Activated naive CD8-positive, alpha-beta T cell (primary cell): ENCODE measurements around the gene VPS35.
A peak's percentile ranks its signal among the peaks of the same experiment; 100 is the strongest.
"Not testable (repeated sequence)": the region's sequence is repeated elsewhere in the genome, so short reads cannot be mapped to it uniquely, and the experiment has no call there.

Experiments used
- H3K27ac Mint-ChIP-seq: one replicate; pipeline ENCODE4 v1.8.0; 2021; ENCODE audit warnings: mixed read lengths
- H3K27me3 Mint-ChIP-seq: one replicate; pipeline ENCODE4 v1.8.0; 2021; ENCODE audit warnings: mixed read lengths
- H3K36me3 Mint-ChIP-seq: one replicate; pipeline ENCODE4 v1.8.0; 2021; ENCODE audit warnings: mixed read lengths
- H3K4me1 Mint-ChIP-seq: one replicate; pipeline ENCODE4 v1.8.0; 2021; ENCODE audit warnings: low read depth, mixed read lengths
- H3K4me3 Mint-ChIP-seq: one replicate; pipeline ENCODE4 v1.8.0; 2021; ENCODE audit warnings: mild to moderate bottlenecking, mixed read lengths
- H3K9me3 Mint-ChIP-seq: one replicate; pipeline ENCODE4 v1.8.0; 2021; ENCODE audit warnings: low read depth, mixed read lengths

VPS35 gene

DNA sequence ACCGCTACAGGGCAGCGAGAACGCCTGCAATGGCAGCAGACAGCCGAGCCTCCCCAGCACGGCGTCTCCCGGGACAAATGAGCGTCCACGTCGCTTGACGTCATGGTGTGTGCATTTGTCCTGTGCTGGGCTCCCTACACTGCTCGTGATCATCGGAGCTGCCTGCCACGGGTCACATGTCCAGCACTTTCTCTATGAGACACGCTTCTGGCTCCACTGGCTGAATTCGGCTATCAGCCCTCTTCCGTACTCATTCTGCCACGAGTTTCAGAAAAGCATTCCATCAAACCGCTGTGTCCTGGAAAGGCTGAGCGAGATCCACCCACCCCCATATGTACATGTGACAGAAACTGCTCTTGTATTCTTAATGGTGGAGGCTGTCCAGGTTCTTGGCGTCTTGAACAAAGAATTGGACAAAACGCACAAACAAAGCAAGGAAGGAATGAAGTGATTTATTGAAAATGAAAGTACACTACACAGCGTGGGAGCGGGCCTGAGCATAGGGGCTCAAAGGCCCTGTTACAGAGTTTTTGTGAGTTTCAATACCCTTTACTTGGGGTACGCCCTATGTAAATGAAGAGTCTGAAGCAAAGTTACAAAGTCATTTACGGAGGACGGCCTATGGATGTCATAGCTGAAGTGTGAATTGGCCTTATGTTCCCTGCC, 39.3 kb downstream of the VPS35 start:
- H3K4me3 Mint-ChIP-seq, result no peak overlapping the region
- H3K4me1 Mint-ChIP-seq, result no peaks in the 10 kb centered on the region
- no peaks in the 10 kb centered on the region for H3K27me3 Mint-ChIP-seq
- no peaks in the 10 kb centered on the region for H3K9me3 Mint-ChIP-seq
- peaks cover 6% of the 10 kb centered on the region for H3K36me3 Mint-ChIP-seq
- no peak overlapping the region for H3K27ac Mint-ChIP-seq

DNA sequence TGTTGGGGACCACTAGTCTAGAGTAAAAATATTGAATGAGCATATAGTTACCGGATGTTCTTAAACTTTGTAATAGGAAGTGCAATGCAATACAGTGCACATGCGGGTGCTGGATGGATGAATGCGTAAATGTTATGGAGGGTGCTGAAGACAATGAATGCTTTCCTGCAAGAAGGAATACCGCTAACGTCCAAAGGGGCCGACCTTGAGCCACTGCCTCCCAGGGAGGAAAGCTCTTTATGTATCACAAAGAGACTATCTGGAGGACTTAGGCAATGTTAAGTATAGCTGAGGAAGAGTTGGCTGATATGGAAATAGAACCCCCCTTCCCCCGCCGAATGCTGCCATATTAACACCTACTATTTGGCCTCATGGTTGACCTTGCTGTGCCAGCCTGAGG, 40.3 kb downstream of the VPS35 start:
- H3K9me3 Mint-ChIP-seq, result peaks cover 1% of the 10 kb centered on the region
- no peak overlapping the region for H3K4me3 Mint-ChIP-seq
- no peak overlapping the region for H3K27ac Mint-ChIP-seq
- peaks cover under 1% of the 10 kb centered on the region for H3K27me3 Mint-ChIP-seq
- H3K4me1 Mint-ChIP-seq, result no peaks in the 10 kb centered on the region
- H3K36me3 Mint-ChIP-seq, result peaks cover 10% of the 10 kb centered on the region

DNA sequence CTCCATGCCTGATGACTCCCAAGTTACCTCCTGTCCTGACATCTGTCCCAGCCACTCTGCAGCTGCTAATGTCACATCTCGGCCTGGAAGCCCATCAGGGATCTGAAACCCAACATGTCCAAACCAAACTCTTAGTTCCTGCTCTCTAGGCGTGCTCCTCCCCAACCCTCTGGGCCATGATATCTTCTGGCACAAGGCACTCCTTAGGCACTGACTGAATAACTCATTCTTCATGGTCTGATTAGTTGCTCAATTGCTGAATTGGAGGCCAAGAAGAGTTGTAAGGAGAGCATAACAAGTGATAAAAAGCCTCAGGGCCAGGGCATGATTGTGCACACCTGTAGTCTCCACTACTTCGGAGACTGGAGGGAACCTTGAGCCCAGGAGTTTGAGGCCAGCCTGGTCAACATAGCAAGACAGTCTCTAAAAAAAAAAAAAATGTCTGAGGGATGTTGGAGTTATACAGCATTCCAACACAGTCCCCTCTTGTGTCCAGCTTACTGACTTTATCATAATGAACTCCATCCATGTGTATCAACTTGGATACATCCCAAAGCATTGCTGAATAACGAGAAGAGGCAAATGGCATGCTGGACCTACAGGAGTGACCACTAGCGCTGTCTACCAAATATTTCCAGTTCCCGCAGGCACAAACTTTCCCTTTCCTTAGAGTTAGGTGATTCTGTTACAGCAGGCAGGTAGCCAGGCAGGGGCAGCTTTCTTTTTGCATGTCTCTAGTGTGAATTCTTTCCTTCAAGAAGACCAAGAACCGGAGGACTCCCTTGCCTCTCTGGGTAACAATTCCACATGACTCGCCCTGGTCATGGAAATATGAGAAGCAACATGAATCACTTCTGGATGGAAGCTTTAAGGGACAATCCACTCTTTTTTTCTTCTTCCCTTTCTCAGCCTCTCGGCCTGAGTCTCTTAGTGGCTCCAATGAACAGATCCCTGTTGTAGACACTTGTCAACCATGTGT, 49.7 kb downstream of the VPS35 start:
- no peak overlapping the region for H3K27ac Mint-ChIP-seq
- H3K9me3 Mint-ChIP-seq, result peaks cover 6% of the 10 kb centered on the region
- H3K4me1 Mint-ChIP-seq, result no peaks in the 10 kb centered on the region
- H3K36me3 Mint-ChIP-seq, result peaks cover 26% of the 10 kb centered on the region
- H3K27me3 Mint-ChIP-seq, result peaks cover 1% of the 10 kb centered on the region
- no peak overlapping the region for H3K4me3 Mint-ChIP-seq

DNA sequence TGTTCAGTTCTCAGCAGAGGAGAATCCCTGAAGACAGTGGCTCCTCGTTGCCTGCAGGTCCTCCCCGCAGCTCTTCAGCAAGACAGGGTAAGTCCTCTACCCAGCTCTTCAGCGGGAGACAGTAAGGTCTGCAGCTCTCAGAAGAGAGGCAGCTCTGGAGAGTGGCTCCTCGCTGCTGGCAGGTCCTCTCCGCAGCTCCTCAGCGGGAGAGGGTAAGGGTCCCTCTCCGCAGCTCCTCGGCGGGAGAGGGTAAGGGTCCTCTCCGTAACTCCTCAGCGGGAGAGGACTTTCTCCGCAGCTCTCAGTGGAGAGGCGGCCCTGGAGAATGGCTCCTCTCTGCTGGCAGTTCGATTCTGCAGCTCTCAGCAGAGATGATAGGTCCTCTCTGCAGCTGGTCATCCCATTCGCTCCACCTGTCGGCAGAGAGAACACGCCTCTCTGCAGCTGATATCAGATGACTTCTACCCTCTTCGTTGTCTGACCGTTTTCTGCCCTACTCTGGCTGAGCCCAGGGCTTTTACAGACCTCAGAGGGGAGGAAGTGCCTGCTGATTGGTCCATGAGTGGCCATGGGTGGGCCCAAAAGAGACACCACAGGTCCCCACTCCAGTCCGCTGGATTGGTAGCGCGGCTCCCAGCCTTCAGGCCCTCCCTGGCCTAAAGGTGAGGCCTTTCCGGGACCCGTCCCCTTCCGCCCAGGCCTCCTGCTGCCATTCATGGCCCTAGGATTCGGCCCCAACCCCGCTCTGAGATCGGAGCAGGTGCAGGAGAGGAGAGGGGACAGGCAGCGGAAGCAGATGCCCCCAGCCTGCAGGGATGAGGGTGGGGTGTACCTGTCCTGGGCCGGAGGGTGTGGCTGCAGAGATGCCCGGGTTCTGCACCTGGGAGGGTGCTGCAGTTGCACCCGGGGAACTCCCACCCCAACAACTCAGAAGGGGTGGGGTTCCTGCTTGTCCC, 55.9 kb downstream of the VPS35 start:
- H3K4me3 Mint-ChIP-seq, result no peak overlapping the region
- no peaks in the 10 kb centered on the region for H3K9me3 Mint-ChIP-seq
- no peaks in the 10 kb centered on the region for H3K27me3 Mint-ChIP-seq

DNA sequence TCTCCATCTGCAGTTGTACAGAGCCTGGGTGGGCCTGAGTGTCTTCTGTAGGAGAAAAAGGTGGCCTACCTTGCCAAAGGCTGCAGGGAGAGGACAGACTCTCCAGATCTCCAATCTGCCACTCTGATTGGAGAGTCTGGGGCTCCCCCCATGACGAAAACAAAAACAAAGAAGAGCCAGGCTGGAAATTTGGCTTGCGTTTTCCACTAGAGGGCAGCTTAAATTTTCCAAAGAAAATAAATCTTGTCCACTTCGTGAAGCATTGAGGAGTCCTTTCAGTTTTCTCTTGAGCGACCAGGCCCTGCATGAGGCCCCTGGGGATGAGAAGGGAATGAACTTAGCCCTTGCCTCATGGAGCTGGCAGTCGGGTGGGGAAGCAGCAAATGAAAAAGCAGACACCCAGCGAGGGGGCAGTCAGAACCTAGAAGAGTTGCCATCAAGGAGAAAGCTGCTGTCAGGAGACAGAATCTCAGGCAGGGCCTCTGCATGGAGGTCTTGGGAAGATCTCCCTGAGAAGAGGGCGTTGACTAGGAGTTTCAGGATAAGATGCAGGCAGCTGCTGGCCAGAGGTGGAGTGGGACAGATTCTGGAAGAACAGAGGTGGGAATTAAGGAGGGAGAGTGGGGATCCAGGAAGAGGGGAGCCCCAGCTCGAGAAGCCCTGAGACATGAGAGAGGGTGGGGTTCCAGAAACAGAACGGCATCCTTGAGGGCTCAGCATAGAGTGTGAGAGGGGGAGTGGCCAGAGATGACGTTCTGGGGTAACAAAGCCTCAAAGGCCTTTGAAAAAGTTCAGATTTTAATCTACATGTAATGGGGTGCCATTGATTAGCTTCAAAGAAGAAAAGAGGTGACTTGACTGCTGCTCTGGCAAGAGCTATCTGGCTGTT, 59.4 kb downstream of the VPS35 start:
- no peaks in the 10 kb centered on the region for H3K4me1 Mint-ChIP-seq
- H3K36me3 Mint-ChIP-seq, result no peaks in the 10 kb centered on the region
- no peaks in the 10 kb centered on the region for H3K9me3 Mint-ChIP-seq
- no peaks in the 10 kb centered on the region for H3K27me3 Mint-ChIP-seq
- no peak overlapping the region for H3K4me3 Mint-ChIP-seq
- no peak overlapping the region for H3K27ac Mint-ChIP-seq

More for the DNA sequence above, 55.9 kb downstream of the VPS35 start:
- Mint-ChIP-seq H3K36me3 (peaks cover 3% of the 10 kb centered on the region), H3K27ac (no peak overlapping the region), H3K4me1 (no peaks in the 10 kb centered on the region)

DNA sequence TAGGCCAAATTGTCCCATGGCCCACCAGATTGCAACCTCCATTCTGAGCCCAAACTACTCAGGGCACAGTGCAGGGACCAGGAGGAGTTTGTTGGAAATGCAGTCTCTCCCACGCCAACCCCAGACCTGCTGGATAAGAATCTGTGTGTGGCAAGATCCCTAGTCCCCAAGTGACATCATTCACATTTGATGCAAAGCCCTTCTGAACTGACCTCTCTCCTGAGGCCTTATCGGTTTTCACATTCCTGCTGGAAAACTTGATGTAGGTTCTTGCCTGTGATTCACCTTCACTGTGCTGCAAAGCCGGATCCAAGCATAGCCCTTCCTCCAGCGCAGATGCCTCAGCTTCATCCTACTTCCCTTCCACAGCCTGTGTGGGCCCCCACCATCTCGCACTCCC, 61.2 kb downstream of the VPS35 start:
- H3K4me3 Mint-ChIP-seq, result no peak overlapping the region
- H3K9me3 Mint-ChIP-seq, result no peaks in the 10 kb centered on the region
- H3K36me3 Mint-ChIP-seq, result no peaks in the 10 kb centered on the region
- no peaks in the 10 kb centered on the region for H3K27me3 Mint-ChIP-seq
- H3K27ac Mint-ChIP-seq, result no peak overlapping the region
- H3K4me1 Mint-ChIP-seq, result no peaks in the 10 kb centered on the region

DNA sequence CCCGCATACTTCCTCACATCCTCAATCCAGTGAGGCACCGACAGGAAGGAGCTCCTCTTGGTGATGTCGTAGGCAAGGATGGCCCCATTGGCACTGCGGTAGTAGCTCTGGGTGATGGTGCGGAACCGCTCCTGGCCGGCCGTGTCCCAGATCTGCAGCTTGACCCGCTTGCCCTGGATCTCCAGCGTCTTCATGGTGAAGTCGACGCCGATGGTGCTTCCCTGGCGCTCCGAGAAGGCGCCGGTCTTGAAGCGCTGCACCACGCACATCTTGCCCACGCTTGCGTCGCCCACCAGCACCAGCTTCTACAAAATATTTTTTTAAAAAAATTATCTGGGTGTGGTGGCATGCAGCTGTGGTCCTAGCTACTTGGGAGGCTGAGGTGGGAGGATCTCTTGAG, 62.3 kb downstream of the VPS35 start:
- H3K36me3 Mint-ChIP-seq, H3K9me3 Mint-ChIP-seq, H3K27me3 Mint-ChIP-seq: not testable (repeated sequence)

DNA sequence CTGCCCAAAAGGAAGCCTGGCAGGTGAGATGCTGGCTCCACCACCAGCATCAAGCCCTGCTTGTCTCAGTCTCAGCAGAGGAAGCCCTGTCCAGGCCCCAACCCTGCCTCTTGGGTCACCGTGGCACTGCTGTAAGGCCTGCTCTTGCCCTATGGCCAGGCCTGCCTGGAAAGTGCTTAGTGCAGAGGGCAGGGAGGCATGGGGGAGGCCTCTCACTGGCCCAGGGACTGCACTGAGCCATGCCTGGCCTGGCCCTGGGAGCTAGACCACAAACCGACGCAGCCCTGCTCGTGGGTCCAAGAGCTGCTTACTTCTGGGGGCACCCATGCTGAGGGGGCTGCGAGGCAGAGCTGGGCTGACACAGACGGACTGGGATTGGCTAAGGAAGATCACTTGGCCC, 64.1 kb downstream of the VPS35 start:
- H3K4me3 Mint-ChIP-seq, H3K27me3 Mint-ChIP-seq, H3K9me3 Mint-ChIP-seq, H3K36me3 Mint-ChIP-seq, H3K27ac Mint-ChIP-seq: not testable (repeated sequence)
- peaks cover 20% of the 10 kb centered on the region for H3K4me1 Mint-ChIP-seq

More for the DNA sequence above, 62.3 kb downstream of the VPS35 start:
- not testable (repeated sequence) for H3K4me3 Mint-ChIP-seq, H3K27ac Mint-ChIP-seq, H3K4me1 Mint-ChIP-seq

DNA sequence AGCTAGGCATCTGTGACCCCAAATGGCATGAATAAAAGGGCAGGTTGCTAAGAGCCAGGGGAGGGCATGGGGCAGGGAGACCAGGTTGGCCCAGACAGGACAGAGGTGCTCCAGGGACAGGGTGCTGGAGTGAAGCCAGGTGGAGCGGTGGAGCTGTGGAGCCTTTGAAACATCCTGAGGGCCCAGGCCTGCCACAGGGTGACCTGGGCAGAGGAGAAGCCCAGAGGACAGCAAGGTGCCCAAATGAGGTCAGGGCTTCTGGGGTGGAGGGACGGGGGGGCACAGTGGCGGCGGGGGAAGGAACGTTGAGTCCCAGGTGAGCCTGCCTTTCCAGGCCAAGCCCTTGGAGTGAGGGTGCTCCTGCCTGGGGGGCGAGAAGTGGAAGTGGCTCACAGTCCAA, 65.3 kb downstream of the VPS35 start:
- H3K27ac Mint-ChIP-seq, H3K4me3 Mint-ChIP-seq, H3K36me3 Mint-ChIP-seq, H3K27me3 Mint-ChIP-seq, H3K9me3 Mint-ChIP-seq: not testable (repeated sequence)
- peaks cover 20% of the 10 kb centered on the region for H3K4me1 Mint-ChIP-seq

DNA sequence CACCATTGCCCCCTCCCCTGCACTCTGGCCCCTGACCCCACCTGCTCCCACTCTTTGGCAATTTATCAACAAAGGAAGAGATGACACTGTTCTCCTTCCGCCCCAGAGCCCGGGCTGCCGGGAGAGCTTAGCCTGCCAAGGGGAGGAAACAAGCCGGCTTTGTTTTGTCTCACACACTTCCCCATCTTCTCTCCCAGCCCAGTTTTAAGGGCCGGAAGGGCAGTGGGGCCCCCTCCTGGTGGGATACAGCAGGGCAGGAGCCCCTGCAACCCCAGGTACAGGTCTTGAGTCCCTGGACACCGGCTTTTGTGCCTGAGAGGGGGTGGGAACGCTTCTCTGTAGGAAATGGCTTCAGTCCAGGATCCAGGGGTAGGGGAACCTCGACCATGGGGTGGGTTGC, 65.7 kb downstream of the VPS35 start:
- H3K36me3 Mint-ChIP-seq, H3K4me3 Mint-ChIP-seq, H3K27ac Mint-ChIP-seq, H3K9me3 Mint-ChIP-seq, H3K27me3 Mint-ChIP-seq: not testable (repeated sequence)
- peaks cover 20% of the 10 kb centered on the region for H3K4me1 Mint-ChIP-seq

DNA sequence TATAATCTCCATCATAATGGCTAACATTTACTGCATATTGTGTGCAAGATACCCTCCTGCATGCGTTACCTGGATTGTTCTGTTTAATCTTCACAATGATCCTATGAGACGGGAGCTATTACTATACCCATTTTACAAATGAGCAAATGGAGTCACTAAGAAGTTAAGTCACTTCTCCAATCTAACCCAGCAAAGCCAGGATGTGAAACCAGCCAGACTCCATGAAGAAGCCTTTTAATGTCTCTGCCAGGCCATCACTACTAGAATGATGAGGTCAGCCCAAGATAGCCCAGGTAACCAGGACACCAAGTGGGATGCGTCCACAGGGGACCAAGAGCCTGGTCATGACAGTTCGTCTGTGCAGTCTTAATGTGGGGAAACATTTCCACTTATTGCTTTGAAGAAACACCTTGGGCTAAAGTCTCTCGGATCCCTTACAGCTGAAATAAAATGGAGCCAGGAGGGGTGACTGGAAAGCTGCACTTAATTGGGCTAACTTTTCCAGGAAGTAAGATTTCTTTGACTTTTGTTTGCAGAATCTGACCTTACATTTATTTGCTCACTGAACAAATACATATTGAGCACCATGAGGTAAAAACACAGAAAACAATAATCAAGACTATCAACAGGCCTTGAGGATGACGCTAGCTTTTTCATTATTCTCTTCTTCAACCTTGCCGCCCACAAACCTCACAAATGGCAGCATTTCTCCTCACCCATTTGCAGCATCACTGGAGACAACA, 66.9 kb downstream of the VPS35 start:
- Mint-ChIP-seq H3K9me3 (no peaks in the 10 kb centered on the region), H3K4me1 (peaks cover 20% of the 10 kb centered on the region), H3K27ac (no peak overlapping the region), H3K36me3 (no peaks in the 10 kb centered on the region), H3K4me3 (peak overlapping the region; percentile 89), H3K27me3 (peaks cover 7% of the 10 kb centered on the region)

DNA sequence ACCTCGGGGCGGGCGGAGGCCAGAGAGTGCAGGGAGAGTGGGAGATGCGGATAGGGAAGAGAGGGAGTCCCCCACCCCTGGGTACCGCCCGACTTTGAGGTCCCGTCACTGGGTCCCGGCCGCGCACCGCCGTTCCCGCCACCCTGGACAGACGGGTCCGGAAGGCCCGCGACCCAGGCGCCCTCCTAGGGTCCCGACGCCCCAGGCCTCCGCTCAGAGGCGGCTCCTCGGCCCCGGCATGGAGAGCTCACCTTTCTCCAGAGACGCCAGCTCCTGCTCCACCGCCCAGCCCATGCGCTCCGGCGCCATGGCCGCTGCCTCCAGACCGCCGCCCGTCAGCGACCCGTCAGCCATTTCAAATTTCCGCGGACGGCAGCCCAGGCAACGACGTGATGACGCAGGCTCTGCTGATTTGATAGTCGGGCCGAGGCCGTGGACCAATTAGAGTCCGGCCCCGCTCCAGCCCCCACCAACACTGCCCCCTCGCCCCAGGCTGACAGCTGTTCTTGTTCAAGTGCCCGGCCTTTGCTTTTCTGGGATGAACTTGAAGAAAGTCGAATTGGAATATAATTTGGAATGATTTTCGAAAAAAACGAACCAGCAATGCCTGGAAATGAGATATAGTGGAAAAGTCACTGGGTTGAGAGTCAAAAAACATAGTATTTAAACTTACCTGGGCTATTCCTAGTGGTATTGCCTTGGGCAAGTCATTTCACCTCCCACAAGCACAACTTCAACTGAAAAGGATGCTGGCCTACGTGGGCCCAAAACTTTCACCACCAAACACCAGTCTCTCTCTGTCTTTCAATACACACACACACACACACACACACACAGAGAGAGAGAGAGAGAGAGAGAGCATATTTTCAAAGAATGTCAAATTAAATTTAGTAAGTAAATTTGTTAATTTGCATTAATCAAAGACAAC, 67.7 kb downstream of the VPS35 start, which contains the start of gene SHCBP1:
Gene SHCBP1, minus strand, starts transcription at position 374 of the 928 bp plus-strand sequence. Its CDS starts 20 bp downstream, at position 354.
- H3K9me3 Mint-ChIP-seq, result no peaks in the 10 kb centered on the region
- peaks cover 20% of the 10 kb centered on the region for H3K4me1 Mint-ChIP-seq
- H3K27ac Mint-ChIP-seq, result no peak within 1 kb of the TSS
- H3K36me3 Mint-ChIP-seq, result no peaks in the 10 kb centered on the region
- peaks cover 7% of the 10 kb centered on the region for H3K27me3 Mint-ChIP-seq
- peak within 1 kb of the TSS; percentile 89 for H3K4me3 Mint-ChIP-seq
